GM18858 (cell line): ENCODE data around the gene EDC4.

ENCODE experiments used
- ATAC-seq: cut with Tn5 transposase; IDR thresholded peaks from one replicate; pipeline ENCODE4 v1.9.1; 2021; ENCODE audit not compliant: unreplicated experiment

EDC4 gene

GRCh38 chr16:67878846-67879245, 6.0 kb downstream of the EDC4 start:
- ATAC-seq: no peak

GRCh38 chr16:67879462-67879861, 6.6 kb downstream of the EDC4 start:
- no peak for ATAC-seq

GRCh38 chr16:67879936-67880335, 7.1 kb downstream of the EDC4 start:
- no peak for ATAC-seq

GRCh38 chr16:67880584-67880983, 7.7 kb downstream of the EDC4 start:
- ATAC-seq: no peak

- ATAC-seq: no peak
These were observed 8.8 kb downstream of the EDC4 start for GRCh38 chr16:67881621-67882161.

- no peak for ATAC-seq
These were observed 9.7 kb downstream of the EDC4 start for GRCh38 chr16:67882374-67883145.

GRCh38 chr16:67883146-67883871, 10.5 kb downstream of the EDC4 start:
- ATAC-seq: no peak

GRCh38 chr16:67883872-67884261, 11.0 kb downstream of the EDC4 start:
- no peak for ATAC-seq

- no peak for ATAC-seq
These were observed 11.8 kb downstream of the EDC4 start, which contains the start of gene NRN1L for GRCh38 chr16:67884684-67885083. TSS of gene NRN1L (plus strand) at chr16:67884885. CDS start at chr16:67884904, 19 bp downstream.

- no peak for ATAC-seq
These were observed 12.7 kb downstream of the EDC4 start for GRCh38 chr16:67885545-67885944.

GRCh38 chr16:67885976-67886375, 13.1 kb downstream of the EDC4 start:
- ATAC-seq: no peak

GRCh38 chr16:67886387-67886786, 13.5 kb downstream of the EDC4 start:
- ATAC-seq: no peak

- ATAC-seq: no peak
These were observed 15.5 kb downstream of the EDC4 start for GRCh38 chr16:67888331-67888730.

- ATAC-seq: no peak
These were observed 19.5 kb downstream of the EDC4 start for GRCh38 chr16:67892375-67892774.

GRCh38 chr16:67892899-67893742, 20.3 kb downstream of the EDC4 start, which contains the start of gene PSKH1:
TSS of gene PSKH1 (plus strand) at chr16:67893254. CDS start at chr16:67908750, 15,496 bp downstream.
- peak; percentile 55 for ATAC-seq

GRCh38 chr16:67893743-67894399, 21.0 kb downstream of the EDC4 start:
- ATAC-seq: no peak

GRCh38 chr16:67897231-67897630, 24.4 kb downstream of the EDC4 start:
- no peak for ATAC-seq

- ATAC-seq: no peak
These were observed 28.9 kb downstream of the EDC4 start for GRCh38 chr16:67901734-67902133.

- no peak for ATAC-seq
These were observed 30.0 kb downstream of the EDC4 start for GRCh38 chr16:67902831-67903230.

GRCh38 chr16:67907397-67908180, 34.7 kb downstream of the EDC4 start:
- no peak for ATAC-seq
